Kidney (tissue), 14 donors: Measurements from ENCODE around the gene MYO15A. TPM values are rescaled to one million over a fixed set of nuclear protein-coding genes. Genes with fewer than 3 reads are reported as not detected.

Source experiments
- DNase-seq, 5 donors: peaks; one replicate each; pipeline ENCODE4 v3.0.0-alpha.2; 2013 to 2020
- FAIRE-seq: peaks from 2 replicates; lab custom pipeline; 2012; peaks lifted over from hg19 to GRCh38; lab: Jason Lieb, UNC
- H3K27ac ChIP-seq, 2 donors: one replicate each; pipeline ENCODE4 v1.7.0; 2013; ENCODE audit warnings: low read depth in 2 of 2, low read length in 2 of 2, inconsistent platforms in 1 of 2
- H3K27me3 ChIP-seq: one replicate; pipeline ENCODE4 v1.7.1; 2013; ENCODE audit warnings: low read length, inconsistent platforms; ENCODE audit not compliant: control insufficient read depth, insufficient read depth
- H3K36me3 ChIP-seq, 3 donors: one replicate each; pipeline versions ENCODE4 v1.7.0 to v1.7.1; 2013; ENCODE audit warnings: low read length in 3 of 3, control low read depth in 1 of 3, inconsistent platforms in 1 of 3; ENCODE audit not compliant: insufficient read depth in 3 of 3, control insufficient read depth in 2 of 3
- H3K4me1 ChIP-seq, 3 donors: one replicate each; pipeline versions ENCODE4 v1.7.0 to v1.7.1; 2013; ENCODE audit warnings: low read length in 3 of 3, inconsistent platforms in 1 of 3, low read depth in 1 of 3; ENCODE audit not compliant: control insufficient read depth in 2 of 3, insufficient read depth in 2 of 3
- H3K4me3 ChIP-seq, 3 donors: one replicate each; pipeline versions ENCODE4 v1.7.0 to v1.8.1; 2013; ENCODE audit warnings: low read length in 3 of 3, control low read depth in 1 of 3, inconsistent platforms in 1 of 3
- H3K9ac ChIP-seq, 3 donors: one replicate each; pipeline versions ENCODE4 v1.7.0 to v1.7.1; 2013; ENCODE audit warnings: low read length in 3 of 3, control low read depth in 1 of 3, inconsistent platforms in 1 of 3
- H3K9me3 ChIP-seq, 3 donors: one replicate each; pipeline versions ENCODE4 v1.7.0 to v1.7.1; 2013; ENCODE audit warnings: low read length in 3 of 3, control low read depth in 1 of 3, inconsistent platforms in 1 of 3; ENCODE audit not compliant: control insufficient read depth in 2 of 3, insufficient read depth in 1 of 3
- CTCF ChIP-seq: IDR thresholded peaks from 3 replicates; pipeline ENCODE4 v1.5.1; 2012; ENCODE audit warnings: mild to moderate bottlenecking, moderate library complexity, borderline replicate concordance; ENCODE audit not compliant: insufficient read depth; ENCODE audit errors: extremely low read depth
- intact Hi-C: fragments of 100-400 bp; cut with DNase I; formaldehyde crosslinking; loops from one replicate; pipeline ENCODE4 v1.11.1; 2022
- polyA plus RNA-seq: library from polyadenylated mRNA; stranded (reverse); fragments of 350-450 nt; fragmentation: Illumina TruSeq; extraction: RNeasy Lipid Tissue Mini Kit (QIAGEN cat#74804); gene quantifications from one replicate; pipeline ENCODE4 v1.2.3, GENCODE V29; 2014; ENCODE audit warnings: low read depth, low replicate concordance; ENCODE audit not compliant: insufficient read depth
- total RNA-seq: library from RNA; stranded (reverse); fragmentation: NEBNext Ultra II Directional; extraction: Animal tissue kit (Norgen Biotek cat#: 25700); gene quantifications from one replicate; pipeline ENCODE4 v1.2.1, GENCODE V29; 2021
- donor health status: control.
- donor health status: control.
- donor health status: control.
- donor health status: control.
- donor health status: control.
- donor health status: DM: yes; HTN: yes; CAD: no.
- donor health status: Normal renal cell carcinoma (clear cell type).

Gene MYO15A
- total and polyA plus RNA-seq, 2 donors from 2014 or later = 0.80 to 1.3 TPM

GRCh38 chr17:18129041-18129502 lies 20.5 kb downstream of the MYO15A start:
- no peaks in the 10 kb centered on the region for H3K9me3 ChIP-seq
- H3K27me3 ChIP-seq = no peaks in the 10 kb centered on the region
- intact Hi-C loops = no loop called here
- H3K36me3 ChIP-seq = no peaks in the 10 kb centered on the region
- no peaks in the 10 kb centered on the region for H3K4me1 ChIP-seq
- no peak for FAIRE-seq
- TF ChIP-seq CTCF = no peak
- no peak overlapping the region for H3K4me3 ChIP-seq
- H3K27ac ChIP-seq = no peak overlapping the region
- H3K9ac ChIP-seq = no peak overlapping the region
- DNase-seq = peak in 1 of 5 donors; percentile 22

GRCh38 chr17:18132711-18133110 lies 24.2 kb downstream of the MYO15A start:
- intact Hi-C loops = no loop called here
- TF ChIP-seq CTCF = no peak
- FAIRE-seq = no peak
- Histone ChIP-seq H3K36me3 (no peaks in the 10 kb centered on the region), H3K4me3 (no peak overlapping the region), H3K27me3 (no peaks in the 10 kb centered on the region), H3K9me3 (no peaks in the 10 kb centered on the region), H3K27ac (no peak overlapping the region), H3K9ac (no peak overlapping the region), H3K4me1 (no peaks in the 10 kb centered on the region)
- no peak for DNase-seq

DNA sequence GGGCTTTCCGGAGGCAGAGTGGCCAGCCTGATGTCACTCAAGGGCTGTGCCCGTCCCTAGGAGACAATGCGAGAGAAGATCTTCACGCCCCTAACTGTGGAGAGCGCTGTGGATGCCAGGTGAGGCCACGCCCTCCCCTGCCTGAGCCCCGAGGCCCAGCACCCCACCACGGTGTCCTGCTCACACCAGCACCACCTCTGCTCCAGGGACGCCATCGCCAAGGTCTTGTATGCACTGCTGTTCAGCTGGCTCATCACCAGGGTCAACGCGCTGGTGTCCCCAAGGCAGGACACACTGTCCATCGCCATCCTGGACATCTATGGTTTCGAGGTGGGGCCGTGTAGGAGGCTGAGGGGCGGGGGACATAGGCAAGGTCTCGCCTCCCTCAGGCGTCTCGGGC lies 27.8 kb downstream of the MYO15A start:
- TF ChIP-seq CTCF = no peak
- no peaks in the 10 kb centered on the region for H3K4me1 ChIP-seq

More for the DNA sequence above, 27.8 kb downstream of the MYO15A start:
- Histone ChIP-seq H3K9ac (no peak overlapping the region), H3K27me3 (no peaks in the 10 kb centered on the region), H3K27ac (no peak overlapping the region), H3K36me3 (no peaks in the 10 kb centered on the region), H3K9me3 (no peaks in the 10 kb centered on the region), H3K4me3 (no peak overlapping the region)
- DNase-seq (no peak), FAIRE-seq (no peak)
- intact Hi-C loops = no loop called here
